MM.1S (cell line): ENCODE results near the gene UQCRHL.

ENCODE experiments used
- DNase-seq: peaks from one replicate; pipeline ENCODE4 v3.0.0-alpha.2; 2015
- H2AFZ ChIP-seq: fragments of 300-600 bp; sonication (generic); 2 replicates; pipeline ENCODE4 v1.6.0; 2016; ENCODE audit warnings: antibody characterized with exemption, low read length
- H3F3A ChIP-seq: fragments of 300-600 bp; sonication (generic); 2 replicates; pipeline ENCODE4 v1.6.1; 2016; ENCODE audit warnings: mild to moderate bottlenecking, antibody characterized with exemption, low read length, moderate library complexity, mixed read lengths; ENCODE audit not compliant: insufficient read depth
- H3K27ac ChIP-seq: fragments of 300-600 bp; sonication (generic); 2 replicates; pipeline ENCODE4 v1.5.1; 2016; ENCODE audit warnings: mild to moderate bottlenecking, low read length
- H3K27me3 ChIP-seq: fragments of 300-600 bp; sonication (generic); replicated peaks from 2 replicates; pipeline ENCODE4 v1.6.0; 2016; ENCODE audit warnings: low read length; ENCODE audit not compliant: insufficient read depth
- H3K36me3 ChIP-seq: fragments of 300-600 bp; sonication (generic); replicated peaks from 2 replicates; pipeline ENCODE4 v1.6.1; 2016; ENCODE audit warnings: mild to moderate bottlenecking, low read length, mixed read lengths; ENCODE audit not compliant: insufficient read depth
- H3K4me1 ChIP-seq: fragments of 300-600 bp; sonication (generic); 2 replicates; pipeline ENCODE4 v1.6.1; 2016; ENCODE audit warnings: low read length, mixed read lengths
- H3K4me2 ChIP-seq: fragments of 300-600 bp; sonication (generic); 2 replicates; pipeline ENCODE4 v1.6.0; 2016; ENCODE audit warnings: low read depth, low read length
- H3K4me3 ChIP-seq: fragments of 300-600 bp; sonication (generic); 2 replicates; pipeline ENCODE4 v1.5.1; 2016; ENCODE audit warnings: low read length, mixed read lengths
- H3K79me2 ChIP-seq: fragments of 300-600 bp; sonication (generic); 2 replicates; pipeline ENCODE4 v1.6.1; 2016; ENCODE audit warnings: mixed run types, low read length, mixed read lengths
- H3K9ac ChIP-seq: fragments of 300-600 bp; sonication (generic); 2 replicates; pipeline ENCODE4 v1.6.1; 2016; ENCODE audit warnings: low read length, mixed read lengths
- H3K9me2 ChIP-seq: fragments of 300-600 bp; sonication (generic); replicated peaks from 2 replicates; pipeline ENCODE4 v1.6.1; 2016; ENCODE audit warnings: mild to moderate bottlenecking, low read length, mixed read lengths; ENCODE audit not compliant: insufficient read depth
- H3K9me3 ChIP-seq: fragments of 300-600 bp; sonication (generic); replicated peaks from 2 replicates; pipeline ENCODE4 v1.6.1; 2016; ENCODE audit warnings: mild to moderate bottlenecking, low read length, mixed read lengths; ENCODE audit not compliant: insufficient read depth
- H4K20me1 ChIP-seq: fragments of 300-600 bp; sonication (generic); 2 replicates; pipeline ENCODE4 v1.6.1; 2016; ENCODE audit warnings: mild to moderate bottlenecking, low read length, moderate library complexity, mixed read lengths; ENCODE audit not compliant: insufficient read depth
- EZH2 ChIP-seq: fragments of 300-600 bp; sonication (generic); optimal IDR thresholded peaks from 2 replicates; pipeline ENCODE3; 2017; ENCODE audit warnings: low read depth, mild to moderate bottlenecking, antibody characterized with exemption, low read length, mixed read lengths
- EZH2phosphoT487 ChIP-seq: fragments of 300-600 bp; sonication (generic); IDR thresholded peaks from 2 replicates; pipeline ENCODE4 v1.6.1; 2018; ENCODE audit warnings: antibody characterized with exemption, low read length
- TF ChIP-seq, protein P1 (sequence below): fragments of 300-600 bp; sonication (generic); IDR thresholded peaks from 2 replicates; pipeline ENCODE4 v1.5.1; 2016; ENCODE audit warnings: antibody characterized with exemption, low read length, mixed read lengths

UQCRHL gene

DNA sequence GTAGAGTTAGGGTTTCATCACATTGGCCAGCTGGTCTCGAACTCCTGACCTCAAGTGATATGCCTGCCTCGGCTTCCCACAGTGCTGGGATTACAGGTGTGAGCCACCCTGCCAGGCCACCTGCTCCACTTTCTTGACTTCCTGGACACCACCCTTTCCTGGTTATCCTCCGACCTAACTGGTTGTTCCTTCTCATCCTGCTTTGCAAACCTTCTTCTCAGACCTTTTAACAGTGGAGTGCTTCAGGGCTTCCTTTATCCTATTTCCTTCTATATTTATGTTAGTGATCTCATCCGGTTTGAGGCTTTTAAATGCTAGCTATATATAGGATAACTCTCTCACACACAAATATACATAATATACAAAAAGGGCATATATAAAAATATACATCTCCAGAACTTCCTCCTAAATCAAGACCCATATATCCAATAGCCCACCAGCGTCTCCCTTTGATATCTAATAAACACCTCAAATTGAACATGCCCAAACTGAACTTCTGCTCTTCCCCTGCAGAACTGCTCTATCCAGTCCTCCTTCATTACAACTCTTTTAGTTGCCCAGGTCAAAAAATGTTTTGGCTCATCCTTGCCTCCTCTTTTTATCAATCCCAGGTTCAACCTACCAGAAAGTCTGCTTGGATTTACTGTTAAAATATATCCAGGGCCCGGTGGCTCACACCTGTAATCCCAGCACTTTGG is 19.5 kb upstream of the UQCRHL start:
- H3K36me3 ChIP-seq: no peaks in the 10 kb centered on the region
- TF ChIP-seq EZH2: no peak
- TF ChIP-seq, protein P1, sequence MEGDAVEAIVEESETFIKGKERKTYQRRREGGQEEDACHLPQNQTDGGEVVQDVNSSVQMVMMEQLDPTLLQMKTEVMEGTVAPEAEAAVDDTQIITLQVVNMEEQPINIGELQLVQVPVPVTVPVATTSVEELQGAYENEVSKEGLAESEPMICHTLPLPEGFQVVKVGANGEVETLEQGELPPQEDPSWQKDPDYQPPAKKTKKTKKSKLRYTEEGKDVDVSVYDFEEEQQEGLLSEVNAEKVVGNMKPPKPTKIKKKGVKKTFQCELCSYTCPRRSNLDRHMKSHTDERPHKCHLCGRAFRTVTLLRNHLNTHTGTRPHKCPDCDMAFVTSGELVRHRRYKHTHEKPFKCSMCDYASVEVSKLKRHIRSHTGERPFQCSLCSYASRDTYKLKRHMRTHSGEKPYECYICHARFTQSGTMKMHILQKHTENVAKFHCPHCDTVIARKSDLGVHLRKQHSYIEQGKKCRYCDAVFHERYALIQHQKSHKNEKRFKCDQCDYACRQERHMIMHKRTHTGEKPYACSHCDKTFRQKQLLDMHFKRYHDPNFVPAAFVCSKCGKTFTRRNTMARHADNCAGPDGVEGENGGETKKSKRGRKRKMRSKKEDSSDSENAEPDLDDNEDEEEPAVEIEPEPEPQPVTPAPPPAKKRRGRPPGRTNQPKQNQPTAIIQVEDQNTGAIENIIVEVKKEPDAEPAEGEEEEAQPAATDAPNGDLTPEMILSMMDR: no peak
- TF ChIP-seq EZH2phosphoT487: no peak
- no peak overlapping the region for H2AFZ ChIP-seq
- H3K4me1 ChIP-seq: no peaks in the 10 kb centered on the region
- no peaks in the 10 kb centered on the region for H3K79me2 ChIP-seq
- no peaks in the 10 kb centered on the region for H3K9me3 ChIP-seq
- H3K27ac ChIP-seq: no peak overlapping the region
- H3K4me2 ChIP-seq: no peak overlapping the region
- H3K27me3 ChIP-seq: no peaks in the 10 kb centered on the region
- H3K4me3 ChIP-seq: no peak overlapping the region
- no peaks in the 10 kb centered on the region for H4K20me1 ChIP-seq
- no peak overlapping the region for H3K9ac ChIP-seq
- DNase-seq: no peak
- no peaks in the 10 kb centered on the region for H3F3A ChIP-seq
- H3K9me2 ChIP-seq: no peaks in the 10 kb centered on the region

DNA sequence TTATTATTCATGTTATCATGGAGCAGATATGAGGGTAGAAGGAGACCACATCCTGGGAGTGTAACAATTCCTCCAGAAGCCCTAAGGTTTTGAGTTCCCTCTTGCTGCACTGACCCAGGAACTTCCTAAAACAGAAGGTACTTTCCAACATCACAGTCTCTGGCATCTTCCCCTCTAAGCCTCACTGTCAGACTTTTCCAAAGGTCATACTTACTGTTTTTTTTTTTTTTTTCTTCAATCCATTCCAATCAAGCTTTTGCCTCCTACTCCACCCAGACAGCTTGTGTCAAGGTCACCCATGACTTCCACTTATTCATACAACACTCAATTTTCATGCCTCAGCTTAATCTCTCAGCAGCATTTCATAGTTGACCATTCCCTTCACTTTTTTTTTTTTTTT is 18.4 kb upstream of the UQCRHL start:
- Histone ChIP-seq H3K9me3 (no peaks in the 10 kb centered on the region), H3K9ac (no peak overlapping the region), H3K79me2 (no peaks in the 10 kb centered on the region), H3K27ac (no peak overlapping the region), H2AFZ (no peak overlapping the region), H3K27me3 (no peaks in the 10 kb centered on the region), H4K20me1 (no peaks in the 10 kb centered on the region), H3K9me2 (no peaks in the 10 kb centered on the region), H3F3A (no peaks in the 10 kb centered on the region), H3K36me3 (no peaks in the 10 kb centered on the region), H3K4me3 (no peak overlapping the region), H3K4me1 (no peaks in the 10 kb centered on the region), H3K4me2 (no peak overlapping the region)
- no peak for DNase-seq
- TF ChIP-seq EZH2phosphoT487 (no peak), EZH2 (no peak)
- TF ChIP-seq, protein P1: no peak

DNA sequence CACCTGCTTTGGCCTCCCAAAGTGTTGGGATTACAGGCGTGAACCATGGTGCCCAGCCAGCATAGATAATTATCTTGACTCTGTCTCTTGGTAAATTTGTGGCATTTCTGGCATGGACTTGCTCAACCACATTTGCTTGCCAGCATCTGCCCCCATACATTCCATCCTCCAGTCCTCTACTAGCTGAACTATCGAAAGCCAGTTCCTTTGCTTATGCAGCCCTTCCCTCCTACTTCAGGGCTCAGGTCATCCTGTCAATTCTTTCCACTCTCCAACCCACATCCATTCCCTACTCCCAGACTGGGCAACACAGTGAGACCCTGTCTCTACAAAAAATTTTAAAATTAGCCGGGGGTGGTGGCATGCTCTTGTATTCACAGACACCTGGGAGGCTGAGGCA is 13.0 kb upstream of the UQCRHL start:
- Histone ChIP-seq H3K4me3 (no peak overlapping the region), H3K9me2 (no peaks in the 10 kb centered on the region), H3K4me1 (no peaks in the 10 kb centered on the region), H3K4me2 (no peak overlapping the region), H2AFZ (no peak overlapping the region), H3K9me3 (no peaks in the 10 kb centered on the region), H3K27ac (no peak overlapping the region), H3K9ac (no peak overlapping the region), H3K79me2 (no peaks in the 10 kb centered on the region), H3F3A (no peaks in the 10 kb centered on the region), H3K27me3 (no peaks in the 10 kb centered on the region), H3K36me3 (no peaks in the 10 kb centered on the region), H4K20me1 (no peaks in the 10 kb centered on the region)
- no peak for TF ChIP-seq EZH2
- TF ChIP-seq EZH2phosphoT487: no peak
- TF ChIP-seq, protein P1: no peak
- DNase-seq: no peak
